Activated T-helper 17 cell treated with anti-CD3 and anti-CD28 coated beads, Interleukin-2, amount 50 U/mL, for 72 hours (primary cell): ENCODE results near the gene TSPAN12. TPM values are rescaled to one million over a fixed set of nuclear protein-coding genes. Genes with fewer than 3 reads are reported as not detected.
"Not testable (repeated sequence)": the region's sequence is repeated elsewhere in the genome, so short reads cannot be mapped to it uniquely, and the experiment has no call there.

ENCODE experiments used
- ATAC-seq: fragments of 150-1000 bp; cut with Tn5 transposase; replicated peaks from 2 replicates; pipeline ENCODE4 v1.10.0; 2021; ENCODE audit warnings: mild to moderate bottlenecking, moderate library complexity
- H3K27ac Mint-ChIP-seq: one replicate; pipeline ENCODE4 v1.8.0; 2022; ENCODE audit warnings: mixed read lengths
- H3K27me3 Mint-ChIP-seq: one replicate; pipeline ENCODE4 v1.8.0; 2022; ENCODE audit warnings: mixed read lengths
- H3K36me3 Mint-ChIP-seq: one replicate; pipeline ENCODE4 v1.8.0; 2022; ENCODE audit warnings: low read depth, mild to moderate bottlenecking, mixed read lengths
- H3K4me1 Mint-ChIP-seq: one replicate; pipeline ENCODE4 v1.8.0; 2022; ENCODE audit warnings: mixed read lengths
- H3K4me3 Mint-ChIP-seq: one replicate; pipeline ENCODE4 v1.8.0; 2022; ENCODE audit warnings: mild to moderate bottlenecking, mixed read lengths
- H3K9me3 Mint-ChIP-seq: one replicate; pipeline ENCODE4 v1.8.0; 2022; ENCODE audit warnings: mixed read lengths
- total RNA-seq, 2 donors: library from RNA; stranded (reverse); gene quantifications; one replicate each; pipeline ENCODE4 v1.2.3, GENCODE V29; 2022

Gene TSPAN12
- total RNA-seq, 2 donors from 2014 or later: not detected

GRCh38 chr7:120780451-120780850, 77.5 kb downstream of the TSPAN12 start:
- ATAC-seq, H3K9me3 Mint-ChIP-seq, H3K36me3 Mint-ChIP-seq, H3K4me3 Mint-ChIP-seq, H3K27ac Mint-ChIP-seq, H3K4me1 Mint-ChIP-seq, H3K27me3 Mint-ChIP-seq: not testable (repeated sequence)

GRCh38 chr7:120779078-120779477, 78.9 kb downstream of the TSPAN12 start:
- not testable (repeated sequence) for H3K27me3 Mint-ChIP-seq, H3K9me3 Mint-ChIP-seq, H3K36me3 Mint-ChIP-seq, H3K27ac Mint-ChIP-seq, H3K4me1 Mint-ChIP-seq, H3K4me3 Mint-ChIP-seq, ATAC-seq

DNA sequence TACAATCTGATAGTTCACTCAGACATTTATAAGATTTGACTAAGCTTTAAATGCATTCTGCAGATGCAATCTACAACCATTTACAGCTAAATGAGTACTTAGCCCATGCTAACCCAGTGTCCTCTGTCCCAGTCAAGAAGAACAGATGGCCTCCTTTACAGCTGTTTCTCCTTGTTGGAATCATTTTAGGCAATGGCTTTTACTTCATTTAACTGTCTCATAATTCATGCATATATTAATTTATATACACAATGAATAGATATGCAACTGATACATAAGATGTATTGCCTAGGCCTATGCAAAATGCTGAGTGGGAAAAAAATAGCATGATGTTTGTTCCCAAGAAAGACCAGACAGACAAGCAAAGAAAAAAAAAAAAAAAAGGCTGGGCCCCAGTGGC, 82.2 kb downstream of the TSPAN12 start:
- no peak for ATAC-seq
- no peaks in the 10 kb centered on the region for H3K4me1 Mint-ChIP-seq
- no peaks in the 10 kb centered on the region for H3K27me3 Mint-ChIP-seq
- no peak overlapping the region for H3K27ac Mint-ChIP-seq
- no peaks in the 10 kb centered on the region for H3K36me3 Mint-ChIP-seq
- H3K4me3 Mint-ChIP-seq: no peak overlapping the region
- H3K9me3 Mint-ChIP-seq: no peaks in the 10 kb centered on the region

DNA sequence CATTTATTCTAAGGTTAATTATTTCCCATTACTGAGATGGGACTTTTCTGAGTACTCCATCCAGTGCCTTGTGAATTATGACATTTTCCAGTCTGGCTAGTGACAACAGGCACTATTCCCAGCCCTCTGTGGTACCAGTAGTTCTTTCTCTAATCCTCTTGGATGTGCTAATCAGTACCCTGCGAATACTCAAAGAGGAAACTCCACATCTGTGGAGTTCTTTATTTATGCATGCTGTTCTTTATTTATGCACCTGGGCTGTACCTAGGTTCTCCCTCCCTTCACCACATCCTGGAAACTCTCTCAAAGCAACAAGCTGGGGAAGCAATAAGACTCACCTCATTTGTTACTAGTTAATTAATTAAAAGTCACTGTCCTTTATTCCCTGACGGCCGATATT, 83.5 kb downstream of the TSPAN12 start:
- Mint-ChIP-seq H3K36me3 (no peaks in the 10 kb centered on the region), H3K27ac (no peak overlapping the region), H3K9me3 (no peaks in the 10 kb centered on the region), H3K4me1 (no peaks in the 10 kb centered on the region), H3K27me3 (no peaks in the 10 kb centered on the region), H3K4me3 (no peak overlapping the region)
- ATAC-seq: no peak

GRCh38 chr7:120770206-120770605, 87.7 kb downstream of the TSPAN12 start:
- no peak for ATAC-seq
- Mint-ChIP-seq H3K27ac (no peak overlapping the region), H3K36me3 (no peaks in the 10 kb centered on the region), H3K4me1 (no peaks in the 10 kb centered on the region), H3K27me3 (no peaks in the 10 kb centered on the region), H3K4me3 (no peak overlapping the region), H3K9me3 (no peaks in the 10 kb centered on the region)

DNA sequence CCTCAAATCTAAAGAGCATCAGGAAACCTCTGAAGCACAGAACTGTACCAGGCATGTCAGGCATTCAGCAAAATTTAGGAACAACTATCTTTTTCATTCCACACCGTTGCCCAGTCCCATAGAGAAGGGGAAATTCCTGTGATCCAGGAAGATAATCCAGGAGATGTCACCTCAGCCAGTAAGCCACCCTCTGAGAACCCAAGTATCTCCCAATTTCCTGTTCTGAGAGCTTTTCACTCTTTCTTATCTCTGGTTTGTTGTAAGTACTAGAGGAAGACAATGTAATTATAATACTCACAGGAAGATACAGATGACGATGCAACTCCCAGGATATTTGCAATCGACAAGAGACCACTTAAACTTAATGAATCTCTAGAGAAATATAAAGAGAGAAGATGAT, 97.1 kb downstream of the TSPAN12 start:
- Mint-ChIP-seq H3K36me3 (no peaks in the 10 kb centered on the region), H3K9me3 (no peaks in the 10 kb centered on the region), H3K27me3 (peaks cover 3% of the 10 kb centered on the region), H3K4me1 (no peaks in the 10 kb centered on the region), H3K4me3 (no peak overlapping the region), H3K27ac (no peak overlapping the region)
- no peak for ATAC-seq

DNA sequence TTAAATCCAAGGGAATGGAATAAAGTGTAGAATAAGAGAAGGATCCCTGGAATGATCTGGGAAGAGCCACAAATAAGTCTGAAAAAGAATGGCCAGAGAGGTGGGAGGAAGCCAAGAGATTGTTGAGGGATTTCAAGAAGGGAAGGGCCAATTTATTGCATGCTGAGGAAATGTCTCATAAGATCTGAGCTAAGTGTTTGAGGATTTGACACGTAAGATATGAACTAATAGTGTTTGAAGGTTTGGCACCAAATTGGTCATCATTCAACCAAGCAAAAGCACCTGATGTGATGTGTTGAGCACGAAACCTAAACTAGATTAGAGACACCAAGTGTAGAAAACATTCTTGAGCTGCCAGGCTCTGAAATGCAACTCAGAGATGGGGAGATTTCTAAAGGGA, 97.9 kb downstream of the TSPAN12 start:
- ATAC-seq: peak; percentile 28
- Mint-ChIP-seq H3K9me3 (no peaks in the 10 kb centered on the region), H3K4me3 (no peak overlapping the region), H3K27me3 (peaks cover 3% of the 10 kb centered on the region), H3K27ac (no peak overlapping the region), H3K36me3 (no peaks in the 10 kb centered on the region), H3K4me1 (no peaks in the 10 kb centered on the region)

GRCh38 chr7:120743128-120743527, 114.8 kb downstream of the TSPAN12 start:
- ATAC-seq: no peak
- Mint-ChIP-seq H3K27me3 (peaks cover 4% of the 10 kb centered on the region), H3K4me1 (no peaks in the 10 kb centered on the region), H3K36me3 (no peaks in the 10 kb centered on the region), H3K9me3 (no peaks in the 10 kb centered on the region), H3K4me3 (no peak overlapping the region), H3K27ac (no peak overlapping the region)

DNA sequence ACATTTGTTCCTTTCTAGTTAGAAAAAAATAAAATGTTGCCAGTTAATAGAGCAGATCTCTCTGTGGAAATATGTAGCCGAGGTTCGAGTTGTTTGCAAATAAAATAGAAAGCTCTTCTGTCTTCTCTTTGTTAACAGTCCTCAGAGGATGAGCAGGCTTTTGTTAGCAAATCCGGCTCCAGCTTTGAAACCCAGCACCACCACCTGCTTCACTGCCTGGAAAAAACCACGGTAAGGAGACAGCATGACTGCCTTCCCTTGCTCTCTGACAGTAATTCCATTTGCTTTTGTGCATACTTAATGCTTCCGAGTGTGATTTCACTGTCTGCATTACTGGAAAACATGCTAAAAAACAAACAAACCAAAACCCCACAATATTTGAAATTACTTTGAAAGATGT, 115.6 kb downstream of the TSPAN12 start:
- H3K4me1 Mint-ChIP-seq: no peaks in the 10 kb centered on the region
- peaks cover 6% of the 10 kb centered on the region for H3K27me3 Mint-ChIP-seq
- H3K4me3 Mint-ChIP-seq: no peak overlapping the region
- H3K27ac Mint-ChIP-seq: no peak overlapping the region
- no peaks in the 10 kb centered on the region for H3K9me3 Mint-ChIP-seq
- no peak for ATAC-seq
- no peaks in the 10 kb centered on the region for H3K36me3 Mint-ChIP-seq

- no peaks in the 10 kb centered on the region for H3K36me3 Mint-ChIP-seq
- no peaks in the 10 kb centered on the region for H3K9me3 Mint-ChIP-seq
- H3K4me1 Mint-ChIP-seq: no peaks in the 10 kb centered on the region
- peaks cover 7% of the 10 kb centered on the region for H3K27me3 Mint-ChIP-seq
- H3K27ac Mint-ChIP-seq: no peak overlapping the region
- ATAC-seq: no peak
- H3K4me3 Mint-ChIP-seq: no peak overlapping the region
Measured at GRCh38 chr7:120741371-120742042, 116.4 kb downstream of the TSPAN12 start.

- Mint-ChIP-seq H3K4me1 (no peaks in the 10 kb centered on the region), H3K4me3 (no peak overlapping the region), H3K27me3 (peaks cover 7% of the 10 kb centered on the region), H3K9me3 (no peaks in the 10 kb centered on the region), H3K27ac (no peak overlapping the region), H3K36me3 (no peaks in the 10 kb centered on the region)
- no peak for ATAC-seq
Measured at GRCh38 chr7:120740348-120740747, 117.6 kb downstream of the TSPAN12 start.

DNA sequence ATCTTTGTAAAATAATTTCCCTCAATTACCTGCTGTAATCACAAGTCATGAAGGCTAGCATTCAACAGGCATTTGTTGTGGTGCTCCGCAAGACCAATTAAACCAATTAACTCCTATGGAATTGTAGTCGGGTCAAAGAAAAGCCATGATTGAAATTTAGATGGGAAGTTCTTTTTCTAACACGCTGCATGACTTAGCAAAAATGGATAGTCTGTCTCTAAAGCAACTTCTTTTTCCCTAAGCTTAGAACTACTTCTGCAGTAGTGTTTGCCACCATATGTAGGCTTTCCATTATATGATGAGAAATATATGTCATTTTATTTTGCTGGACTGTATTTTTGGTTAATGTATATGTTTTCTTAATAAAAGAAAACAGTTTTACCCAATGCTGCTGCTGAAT, 119.1 kb downstream of the TSPAN12 start:
- peaks cover 7% of the 10 kb centered on the region for H3K27me3 Mint-ChIP-seq
- H3K27ac Mint-ChIP-seq: no peak overlapping the region
- H3K4me1 Mint-ChIP-seq: no peaks in the 10 kb centered on the region
- ATAC-seq: no peak
- no peak overlapping the region for H3K4me3 Mint-ChIP-seq
- no peaks in the 10 kb centered on the region for H3K36me3 Mint-ChIP-seq
- H3K9me3 Mint-ChIP-seq: no peaks in the 10 kb centered on the region

Other genes starting within 250 kb of the TSPAN12 start
- 10 to 100 TPM; 21.9 to 29.9 TPM for gene ING3, start 92.6 kb upstream of the TSPAN12 start, total RNA-seq
- gene CPED1, start 130.6 kb upstream of the TSPAN12 start, total RNA-seq: not detected